ENCODE measurements around the gene RTN4RL1.

RTN4RL1 gene

DNA sequence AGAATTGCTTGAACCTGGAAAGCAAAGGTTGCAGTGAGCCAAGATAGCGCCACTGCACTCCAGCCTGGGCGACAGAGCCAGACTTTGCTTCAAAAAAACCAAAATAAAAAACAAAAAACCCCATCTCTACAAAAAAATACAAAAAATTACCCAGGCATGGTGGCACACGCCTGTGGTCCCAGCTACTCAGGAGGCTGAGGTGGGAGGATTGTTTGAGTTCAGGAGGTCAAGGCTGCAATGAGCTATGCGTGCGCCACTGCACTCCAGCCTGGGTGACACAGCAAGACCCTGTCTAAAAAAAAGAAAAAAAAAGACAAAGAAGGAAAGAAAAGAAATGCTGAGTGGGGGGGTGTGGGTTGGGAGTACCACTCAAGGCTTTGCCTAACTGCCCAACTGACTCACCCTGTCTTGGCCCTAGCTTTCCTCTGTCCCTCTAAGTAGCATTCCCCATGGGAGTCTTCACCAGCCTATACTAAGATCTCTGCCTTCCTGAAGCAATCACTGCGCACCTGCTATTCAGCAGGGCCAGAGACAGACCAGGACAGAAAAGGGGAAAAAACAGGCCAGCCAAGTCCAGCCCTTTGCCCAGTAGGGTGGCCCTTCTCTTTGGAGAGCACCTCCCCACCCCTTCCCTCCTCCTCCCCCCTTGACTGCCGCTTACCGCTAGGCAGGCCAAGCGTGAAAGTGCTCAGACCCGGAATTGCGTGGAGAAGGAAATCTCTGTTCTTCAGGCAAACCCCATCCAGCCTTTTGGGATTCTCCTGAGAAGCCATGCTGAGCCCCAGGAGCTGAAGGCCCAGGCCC lies 45.8 kb downstream of the RTN4RL1 start:
- no peak overlapping the region for H3K4me3 ChIP-seq (ENCODE audit: low read depth, low read length)
- peaks cover 5% of the 10 kb centered on the region; the same call in 1 of the 2 replicates for H3K4me1 ChIP-seq (ENCODE audit: control insufficient read depth, insufficient read depth, low read length)
- H3K27ac ChIP-seq (ENCODE audit: low read depth, low read length), result no peak overlapping the region

DNA sequence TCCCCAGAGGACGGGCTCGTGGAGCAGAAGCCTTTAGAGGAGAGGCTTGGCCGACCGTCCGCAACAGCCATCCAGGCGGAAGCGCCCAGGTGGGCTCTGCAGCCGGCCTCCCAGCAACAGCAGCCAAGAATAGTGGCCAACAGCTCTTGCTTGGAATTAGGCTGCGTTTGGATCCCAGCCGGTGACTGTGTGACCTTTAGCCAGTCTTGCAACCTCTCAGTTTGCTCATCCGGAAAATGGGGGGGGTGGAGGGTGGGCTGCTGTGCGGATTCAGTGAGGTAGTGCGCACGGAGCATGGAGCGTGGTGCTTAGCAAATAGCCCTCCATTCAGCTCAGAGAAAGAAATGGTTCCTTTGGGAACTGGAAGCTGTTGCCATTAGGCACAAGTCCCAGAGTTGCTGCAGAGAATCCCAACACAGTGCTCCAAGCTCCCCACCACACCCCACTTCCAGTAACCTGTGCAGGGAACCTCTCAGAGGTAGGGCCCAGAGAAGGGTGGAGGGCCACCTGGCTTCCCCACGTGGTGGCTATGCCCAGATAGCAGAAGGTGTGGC lies 46.7 kb downstream of the RTN4RL1 start:
- Histone ChIP-seq H3K27me3 (ENCODE audit: control insufficient read depth, insufficient read depth, low read length) (peaks cover 40% of the 10 kb centered on the region), H3K9me3 (ENCODE audit: control insufficient read depth, insufficient read depth, low read depth, low read length) (no peaks in the 10 kb centered on the region), H3K4me3 (ENCODE audit: low read depth, low read length) (no peak overlapping the region), H3K4me1 (ENCODE audit: control insufficient read depth, insufficient read depth, low read length) (peaks cover 5% of the 10 kb centered on the region; the same call in 1 of the 2 replicates), H3K9ac (ENCODE audit: low read length) (no peak overlapping the region), H3K27ac (ENCODE audit: low read depth, low read length) (no peak overlapping the region), H3K36me3 (ENCODE audit: control insufficient read depth, insufficient read depth, low read length) (no peaks in the 10 kb centered on the region)

More for the DNA sequence above, 45.8 kb downstream of the RTN4RL1 start:
- H3K27me3 ChIP-seq (ENCODE audit: control insufficient read depth, insufficient read depth, low read length), result peaks cover 43% of the 10 kb centered on the region
- H3K9ac ChIP-seq (ENCODE audit: low read length), result no peak overlapping the region
- no peaks in the 10 kb centered on the region for H3K9me3 ChIP-seq (ENCODE audit: control insufficient read depth, insufficient read depth, low read depth, low read length)
- no peaks in the 10 kb centered on the region for H3K36me3 ChIP-seq (ENCODE audit: control insufficient read depth, insufficient read depth, low read length)

DNA sequence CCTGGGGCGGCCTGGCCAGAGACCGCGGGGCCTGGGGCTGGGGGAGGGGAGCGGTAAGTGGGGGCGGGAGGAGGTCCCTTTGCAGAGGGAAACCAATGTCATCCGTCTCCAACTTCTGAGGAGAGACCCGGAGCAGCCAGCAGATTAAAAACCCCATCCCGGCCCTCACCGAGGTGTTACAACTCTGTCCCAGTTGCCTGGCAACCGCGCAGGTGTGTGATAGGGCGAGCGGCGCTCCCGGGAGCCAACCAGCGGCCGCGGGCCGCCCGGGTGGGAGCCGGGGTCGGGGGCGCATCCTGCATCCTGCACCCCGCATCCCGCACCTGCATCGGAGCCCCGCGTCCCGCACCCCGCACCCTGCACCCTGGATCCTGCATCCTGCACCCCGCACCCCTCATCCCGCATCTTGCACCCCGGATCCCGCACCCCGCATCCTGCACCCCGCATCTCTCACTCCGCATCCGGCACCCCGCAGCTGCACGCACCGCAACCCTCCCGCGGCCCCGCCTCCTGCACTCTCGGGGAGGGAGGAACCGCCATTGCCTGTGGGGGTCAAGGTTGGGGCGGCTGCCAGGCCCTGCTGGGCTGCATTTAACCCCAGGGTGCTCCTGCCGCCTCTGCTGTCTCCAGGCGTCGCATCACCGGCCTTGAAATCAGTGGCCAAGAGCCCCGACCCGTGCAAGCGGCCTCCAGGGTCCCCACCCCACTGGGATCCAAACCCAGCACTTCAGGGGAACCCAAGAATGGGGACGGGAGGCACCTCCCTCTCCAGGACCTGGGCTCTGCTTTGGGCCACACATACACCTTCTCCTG lies 47.3 kb downstream of the RTN4RL1 start:
- Histone ChIP-seq H3K27me3 (ENCODE audit: control insufficient read depth, insufficient read depth, low read length) (peaks cover 36% of the 10 kb centered on the region), H3K36me3 (ENCODE audit: control insufficient read depth, insufficient read depth, low read length) (no peaks in the 10 kb centered on the region), H3K4me3 (ENCODE audit: low read depth, low read length) (no peak overlapping the region), H3K9ac (ENCODE audit: low read length) (no peak overlapping the region), H3K27ac (ENCODE audit: low read depth, low read length) (no peak overlapping the region), H3K9me3 (ENCODE audit: control insufficient read depth, insufficient read depth, low read depth, low read length) (no peaks in the 10 kb centered on the region), H3K4me1 (ENCODE audit: control insufficient read depth, insufficient read depth, low read length) (peaks cover 5% of the 10 kb centered on the region; the same call in 1 of the 2 replicates)

DNA sequence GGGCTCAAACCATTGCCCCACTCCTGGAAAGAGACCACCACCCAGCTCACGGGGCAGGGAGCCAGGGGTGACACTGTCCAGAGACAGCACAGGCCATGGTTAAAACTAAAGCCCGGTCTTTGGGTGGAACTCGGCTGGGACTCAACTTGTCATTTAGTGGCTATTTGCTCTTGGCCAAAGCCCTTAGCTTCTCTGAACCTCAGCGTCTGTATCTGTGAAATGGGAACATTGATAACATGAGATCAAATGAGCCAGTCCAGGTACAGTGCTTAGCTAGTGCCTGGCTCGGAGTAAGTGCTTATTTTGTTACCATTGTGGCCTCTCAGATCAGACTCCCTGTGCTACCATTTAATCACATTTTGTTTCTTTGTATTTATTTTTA lies 48.5 kb downstream of the RTN4RL1 start:
- Histone ChIP-seq H3K9me3 (ENCODE audit: control insufficient read depth, insufficient read depth, low read depth, low read length) (no peaks in the 10 kb centered on the region), H3K4me1 (ENCODE audit: control insufficient read depth, insufficient read depth, low read length) (peaks cover 9% of the 10 kb centered on the region; the same call in 1 of the 2 replicates), H3K27me3 (ENCODE audit: control insufficient read depth, insufficient read depth, low read length) (peaks cover 36% of the 10 kb centered on the region), H3K4me3 (ENCODE audit: low read depth, low read length) (no peak overlapping the region), H3K9ac (ENCODE audit: low read length) (no peak overlapping the region), H3K36me3 (ENCODE audit: control insufficient read depth, insufficient read depth, low read length) (no peaks in the 10 kb centered on the region), H3K27ac (ENCODE audit: low read depth, low read length) (no peak overlapping the region)

- Histone ChIP-seq H3K9ac (ENCODE audit: low read length) (no peak overlapping the region), H3K27ac (ENCODE audit: low read depth, low read length) (no peak overlapping the region), H3K27me3 (ENCODE audit: control insufficient read depth, insufficient read depth, low read length) (peaks cover 35% of the 10 kb centered on the region), H3K4me3 (ENCODE audit: low read depth, low read length) (no peak overlapping the region), H3K4me1 (ENCODE audit: control insufficient read depth, insufficient read depth, low read length) (peaks cover 9% of the 10 kb centered on the region; the same call in 1 of the 2 replicates), H3K36me3 (ENCODE audit: control insufficient read depth, insufficient read depth, low read length) (no peaks in the 10 kb centered on the region), H3K9me3 (ENCODE audit: control insufficient read depth, insufficient read depth, low read depth, low read length) (no peaks in the 10 kb centered on the region)
These were observed 49.0 kb downstream of the RTN4RL1 start for GRCh38 chr17:1976000-1976682.

DNA sequence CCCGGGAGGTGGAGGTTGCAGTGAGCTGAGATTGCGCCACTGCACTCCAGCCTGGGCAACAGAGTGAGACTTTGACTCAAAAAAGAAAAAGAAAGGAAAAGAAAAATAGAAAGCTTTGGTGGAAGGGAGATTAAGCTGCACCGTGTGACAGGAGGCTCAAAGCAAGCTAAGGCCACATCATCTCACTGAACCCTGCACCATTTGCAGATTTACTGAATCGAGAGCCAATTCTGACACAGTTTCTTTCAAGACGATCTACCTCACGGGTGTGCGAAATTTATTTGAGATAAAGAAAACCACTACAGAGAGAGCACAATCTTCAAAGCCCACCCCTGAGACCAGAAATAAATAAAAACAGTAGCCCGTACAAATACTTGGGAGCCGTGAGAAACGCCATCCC lies 49.6 kb downstream of the RTN4RL1 start:
- Histone ChIP-seq H3K27ac (ENCODE audit: low read depth, low read length) (no peak overlapping the region), H3K36me3 (ENCODE audit: control insufficient read depth, insufficient read depth, low read length) (no peaks in the 10 kb centered on the region), H3K4me1 (ENCODE audit: control insufficient read depth, insufficient read depth, low read length) (peaks cover 9% of the 10 kb centered on the region; the same call in 1 of the 2 replicates), H3K9me3 (ENCODE audit: control insufficient read depth, insufficient read depth, low read depth, low read length) (peaks cover 2% of the 10 kb centered on the region; the same call in 1 of the 2 replicates), H3K4me3 (ENCODE audit: low read depth, low read length) (no peak overlapping the region), H3K27me3 (ENCODE audit: control insufficient read depth, insufficient read depth, low read length) (peaks cover 39% of the 10 kb centered on the region), H3K9ac (ENCODE audit: low read length) (no peak overlapping the region)

DNA sequence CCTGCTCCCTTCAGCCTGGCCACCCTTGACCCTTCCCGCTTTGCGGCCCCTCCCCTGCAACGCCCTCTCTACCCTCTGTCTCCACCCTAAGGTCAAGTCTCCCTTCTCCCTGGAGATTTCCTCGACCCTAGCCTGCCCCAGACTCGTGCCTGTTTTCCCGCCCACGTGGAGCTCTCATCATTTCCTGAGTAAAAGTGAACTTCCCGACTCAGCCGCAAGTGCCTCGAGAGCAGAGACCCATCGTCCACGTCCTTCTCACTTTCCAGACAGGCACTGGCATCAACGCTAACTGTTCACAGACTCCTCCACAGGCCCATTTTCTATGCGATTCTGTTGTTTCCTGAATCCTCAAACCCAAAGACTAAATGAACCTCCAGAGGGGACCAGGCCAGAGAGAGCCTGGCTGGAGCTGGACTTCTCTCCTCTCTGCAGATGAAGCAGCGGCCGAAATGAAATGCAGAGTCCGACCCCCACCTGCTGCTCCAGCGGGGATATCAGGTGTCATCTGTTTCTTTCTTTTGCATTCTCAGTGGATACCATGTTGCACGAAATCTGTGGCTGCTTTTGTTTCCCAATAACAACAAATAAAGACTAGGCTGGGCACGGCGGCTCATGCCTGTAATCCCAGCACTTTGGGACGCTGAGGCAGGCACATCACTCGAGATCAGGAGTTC lies 52.5 kb downstream of the RTN4RL1 start:
- Histone ChIP-seq H3K36me3 (ENCODE audit: control insufficient read depth, insufficient read depth, low read length) (no peaks in the 10 kb centered on the region), H3K9ac (ENCODE audit: low read length) (no peak overlapping the region), H3K4me1 (ENCODE audit: control insufficient read depth, insufficient read depth, low read length) (peaks cover 11% of the 10 kb centered on the region; the same call in 1 of the 2 replicates), H3K4me3 (ENCODE audit: low read depth, low read length) (no peak overlapping the region), H3K27ac (ENCODE audit: low read depth, low read length) (no peak overlapping the region), H3K27me3 (ENCODE audit: control insufficient read depth, insufficient read depth, low read length) (peaks cover 34% of the 10 kb centered on the region), H3K9me3 (ENCODE audit: control insufficient read depth, insufficient read depth, low read depth, low read length) (peaks cover 2% of the 10 kb centered on the region; the same call in 1 of the 2 replicates)

DNA sequence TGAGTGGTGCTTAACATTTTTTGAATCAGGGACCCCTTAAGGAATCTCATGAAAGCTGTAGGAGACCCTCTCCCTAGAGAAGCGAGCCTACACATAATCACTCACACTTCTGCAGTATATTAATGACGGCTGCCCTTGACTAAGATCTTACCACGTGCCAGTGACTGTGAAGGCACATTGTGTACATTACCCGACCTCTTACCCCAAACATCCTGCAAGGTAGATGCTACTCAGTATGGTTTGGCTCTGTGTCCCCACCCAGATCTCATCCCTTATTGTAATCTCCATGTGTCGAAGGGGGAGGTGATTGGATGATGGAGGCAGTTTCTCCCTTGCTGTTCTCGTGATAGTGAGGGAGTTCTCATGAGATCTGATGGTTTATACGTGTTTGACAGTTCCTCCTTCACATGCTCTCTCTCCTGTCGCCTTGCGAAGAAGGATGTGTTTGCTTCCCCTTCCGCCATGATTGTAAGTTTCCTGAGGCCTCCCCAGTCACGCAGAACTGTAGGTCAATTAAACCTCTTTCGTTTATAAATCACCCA lies 54.2 kb downstream of the RTN4RL1 start:
- H3K36me3 ChIP-seq (ENCODE audit: control insufficient read depth, insufficient read depth, low read length), result no peaks in the 10 kb centered on the region
- H3K9me3 ChIP-seq (ENCODE audit: control insufficient read depth, insufficient read depth, low read depth, low read length), result peaks cover 2% of the 10 kb centered on the region; the same call in 1 of the 2 replicates
- H3K27me3 ChIP-seq (ENCODE audit: control insufficient read depth, insufficient read depth, low read length), result peaks cover 25% of the 10 kb centered on the region
- H3K4me1 ChIP-seq (ENCODE audit: control insufficient read depth, insufficient read depth, low read length), result peaks cover 27% of the 10 kb centered on the region
- no peak overlapping the region for H3K27ac ChIP-seq (ENCODE audit: low read depth, low read length)
- H3K4me3 ChIP-seq (ENCODE audit: low read depth, low read length), result no peak overlapping the region
- no peak overlapping the region for H3K9ac ChIP-seq (ENCODE audit: low read length)

DNA sequence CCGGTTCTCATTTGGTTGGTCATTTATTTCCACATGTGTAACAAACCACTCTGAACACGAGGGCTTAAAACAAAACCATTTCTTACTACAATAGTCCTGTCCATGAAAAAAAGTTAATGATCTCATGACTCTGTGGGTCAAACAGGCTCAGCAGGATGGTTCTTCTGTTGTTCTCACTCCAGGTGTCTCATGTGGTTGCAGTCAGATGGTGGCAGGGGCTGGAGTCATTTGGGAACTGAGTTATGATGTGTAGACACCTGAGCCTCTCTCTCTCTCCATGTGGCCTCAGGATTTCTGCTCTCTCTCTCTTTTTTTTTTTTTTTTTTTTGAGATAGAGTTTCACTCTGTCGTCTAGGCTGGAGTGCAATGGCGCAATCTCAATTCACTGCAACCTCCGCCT lies 55.4 kb downstream of the RTN4RL1 start:
- H3K9me3 ChIP-seq (ENCODE audit: control insufficient read depth, insufficient read depth, low read depth, low read length), result peaks cover 2% of the 10 kb centered on the region; the same call in 1 of the 2 replicates
- no peak overlapping the region for H3K9ac ChIP-seq (ENCODE audit: low read length)
- H3K4me1 ChIP-seq (ENCODE audit: control insufficient read depth, insufficient read depth, low read length), result peaks cover 27% of the 10 kb centered on the region
- H3K36me3 ChIP-seq (ENCODE audit: control insufficient read depth, insufficient read depth, low read length), result no peaks in the 10 kb centered on the region
- no peak overlapping the region for H3K4me3 ChIP-seq (ENCODE audit: low read depth, low read length)
- H3K27me3 ChIP-seq (ENCODE audit: control insufficient read depth, insufficient read depth, low read length), result peaks cover 20% of the 10 kb centered on the region
- no peak overlapping the region for H3K27ac ChIP-seq (ENCODE audit: low read depth, low read length)

DNA sequence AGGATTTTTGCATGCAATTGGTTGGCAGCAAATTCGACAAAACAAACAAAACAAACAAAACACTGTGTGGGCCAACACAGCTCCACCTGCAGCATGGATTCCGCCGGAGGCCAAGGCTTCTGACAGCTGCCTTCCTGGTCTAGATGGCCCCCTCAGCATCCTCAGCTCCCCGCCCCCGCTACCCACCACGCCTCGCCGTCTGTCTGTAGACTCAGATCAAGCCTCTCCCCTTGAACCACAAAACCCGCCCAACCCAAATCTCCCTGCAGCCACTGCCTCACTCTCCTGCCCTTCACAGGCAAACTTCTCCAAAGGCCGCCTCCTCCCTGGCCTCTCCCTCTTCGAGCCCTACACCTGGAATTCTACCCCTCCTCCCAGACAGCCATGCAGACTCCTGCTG lies 57.9 kb downstream of the RTN4RL1 start:
- H3K27me3 ChIP-seq (ENCODE audit: control insufficient read depth, insufficient read depth, low read length), result peaks cover 15% of the 10 kb centered on the region; the same call in 1 of the 2 replicates
- peaks cover 27% of the 10 kb centered on the region for H3K4me1 ChIP-seq (ENCODE audit: control insufficient read depth, insufficient read depth, low read length)
- no peak overlapping the region for H3K4me3 ChIP-seq (ENCODE audit: low read depth, low read length)
- peaks cover 2% of the 10 kb centered on the region; the same call in 1 of the 2 replicates for H3K9me3 ChIP-seq (ENCODE audit: control insufficient read depth, insufficient read depth, low read depth, low read length)
- H3K27ac ChIP-seq (ENCODE audit: low read depth, low read length), result no peak overlapping the region
- no peak overlapping the region for H3K9ac ChIP-seq (ENCODE audit: low read length)
- no peaks in the 10 kb centered on the region for H3K36me3 ChIP-seq (ENCODE audit: control insufficient read depth, insufficient read depth, low read length)
